DMS153 (cell line): Measurements from ENCODE around the gene GABRR1.

Experiments
- DNase-seq: peaks from one replicate; lab custom pipeline; 2025; lab: John Stamatoyannopoulos, UW

GABRR1 gene

DNA sequence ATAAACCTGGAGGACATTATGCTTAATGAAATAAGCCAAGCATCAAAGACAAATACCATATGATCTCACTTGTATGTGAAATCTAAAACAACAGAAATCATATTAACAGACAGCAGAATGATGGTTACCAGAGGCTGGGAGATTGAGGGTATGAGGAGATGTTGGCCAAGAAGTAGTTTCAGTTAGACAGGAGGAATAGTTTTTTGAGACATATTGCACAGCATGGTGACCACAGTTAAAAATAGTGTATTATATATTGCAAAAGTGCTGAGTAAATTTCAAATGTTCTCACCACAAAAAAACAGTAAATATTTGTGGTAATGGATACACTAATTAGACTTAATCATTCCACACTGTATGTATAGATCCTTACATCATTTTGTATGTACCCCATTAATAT lies 1.8 kb downstream of the GABRR1 start:
- no peak for DNase-seq

DNA sequence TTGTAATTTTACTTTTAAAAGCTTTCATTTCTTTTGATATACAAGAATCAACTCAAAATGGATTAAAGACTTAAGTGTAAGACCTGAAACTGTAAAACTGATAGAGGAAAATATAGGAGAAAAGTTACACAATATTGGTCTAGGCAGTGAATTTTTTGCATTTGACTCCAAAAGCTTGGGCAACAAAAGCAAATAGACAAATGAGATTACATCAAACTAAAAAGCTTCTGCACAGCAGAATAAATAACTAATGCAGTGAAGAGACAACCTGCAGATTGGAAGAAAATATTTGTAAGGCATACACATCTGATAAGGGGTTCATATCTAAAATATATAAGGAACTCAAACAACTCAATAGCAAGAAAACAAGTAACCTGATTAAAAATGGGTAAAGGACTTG lies 3.0 kb downstream of the GABRR1 start:
- DNase-seq: no peak

DNA sequence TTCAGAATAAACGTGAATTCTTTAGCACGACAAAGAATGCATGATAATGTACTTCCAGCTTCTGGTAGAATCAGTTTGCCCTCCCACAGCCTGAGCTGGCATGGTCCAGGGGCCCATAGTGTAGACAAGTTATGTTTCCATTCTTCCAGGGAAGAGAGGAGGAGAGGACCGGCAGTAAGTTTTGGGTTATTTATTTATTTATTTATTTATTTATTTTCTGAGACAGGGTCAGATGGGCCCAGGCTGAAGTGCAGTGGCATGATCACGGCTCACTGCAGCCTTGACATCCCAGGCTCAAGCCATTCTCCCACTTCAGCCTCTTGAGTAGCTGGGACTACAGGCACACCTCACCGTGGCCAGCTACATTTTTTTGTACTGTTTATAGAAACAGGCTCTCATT lies 4.7 kb downstream of the GABRR1 start:
- no peak for DNase-seq

- DNase-seq: no peak
Observed at GRCh38 chr6:89209457-89209856, 7.7 kb downstream of the GABRR1 start.

DNA sequence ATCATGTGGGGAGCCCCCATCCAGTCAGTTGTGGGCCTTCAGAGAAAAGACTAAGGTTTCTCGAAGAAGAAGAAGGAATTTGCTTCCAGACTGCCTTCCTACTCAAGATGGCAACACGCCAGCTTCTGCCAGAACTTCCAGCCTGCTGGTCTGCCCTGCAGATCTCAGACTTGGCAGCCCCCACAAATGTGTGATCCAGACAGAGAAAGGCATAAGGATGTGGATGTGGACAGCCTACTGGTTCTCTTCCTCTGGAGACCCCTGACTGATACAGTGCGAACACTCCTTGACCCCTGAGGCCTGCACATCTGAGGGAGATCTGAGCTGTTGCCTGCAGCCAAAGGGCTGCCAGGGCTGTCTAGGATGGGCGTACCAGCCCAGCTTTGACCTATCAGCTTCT lies 8.6 kb downstream of the GABRR1 start:
- no peak for DNase-seq

DNA sequence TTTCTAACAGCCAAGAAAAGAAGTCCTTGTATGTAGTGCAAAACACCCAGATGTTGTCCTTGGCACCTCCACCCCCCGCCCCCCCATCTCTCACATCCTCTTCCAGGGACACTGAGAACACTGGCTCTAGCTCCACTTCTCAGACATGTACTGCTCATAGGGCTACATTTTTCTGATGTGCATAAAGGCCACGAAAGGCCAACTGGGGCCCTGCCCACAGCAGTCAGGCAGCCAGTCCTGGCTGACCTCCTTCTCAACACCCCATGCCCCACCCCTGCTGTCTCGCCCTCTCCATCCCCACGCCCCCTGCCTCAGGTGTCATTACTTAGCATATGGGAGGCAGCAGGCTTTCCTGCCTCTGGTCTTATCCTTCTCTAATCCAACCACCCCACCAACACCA lies 11.3 kb downstream of the GABRR1 start:
- no peak for DNase-seq

GRCh38 chr6:89204096-89204495 lies 13.1 kb downstream of the GABRR1 start:
- DNase-seq: no peak

DNA sequence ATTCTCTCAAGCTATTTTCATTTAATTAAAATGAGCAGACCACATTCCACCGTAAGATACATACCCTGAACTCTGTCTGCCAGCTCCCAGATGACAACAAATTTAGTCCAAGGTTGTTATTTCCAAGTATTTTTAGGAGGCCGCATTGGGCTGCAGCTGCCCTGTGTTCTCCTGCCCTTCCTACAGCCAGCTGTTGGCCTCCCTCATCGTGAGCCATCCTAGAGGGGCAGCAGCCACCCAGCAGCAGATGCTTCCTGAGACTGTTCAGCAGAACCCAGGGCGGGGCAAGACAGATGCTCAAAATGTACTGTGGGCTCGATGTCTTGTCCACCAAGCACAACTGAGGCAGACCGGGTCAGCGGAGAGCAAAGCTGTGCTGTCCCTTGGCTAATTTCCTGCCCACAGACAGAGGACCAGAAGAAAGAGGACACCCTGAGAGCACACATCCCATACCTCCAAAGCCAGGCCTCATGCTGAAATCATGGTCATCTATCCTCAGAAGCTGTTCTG lies 16.4 kb downstream of the GABRR1 start:
- DNase-seq: no peak

DNA sequence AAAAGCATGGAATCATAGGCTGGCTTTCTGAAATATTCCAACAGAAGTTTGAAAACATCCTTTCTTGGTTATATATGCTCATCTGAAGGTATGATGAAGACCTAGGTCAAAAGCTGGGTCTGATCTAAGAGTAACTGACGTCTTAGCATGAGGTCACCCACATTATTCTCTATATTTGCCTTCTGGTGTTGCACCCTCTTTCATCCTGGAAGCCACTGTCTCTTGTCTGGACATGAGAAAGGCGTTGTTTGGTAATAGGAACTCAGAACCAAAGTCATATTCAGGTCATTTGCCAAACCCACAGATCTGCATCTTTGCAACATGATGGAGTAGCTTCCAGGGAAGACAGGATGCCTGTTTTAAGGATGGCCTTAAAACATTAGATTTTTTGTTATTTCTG lies 17.6 kb downstream of the GABRR1 start:
- no peak for DNase-seq

DNA sequence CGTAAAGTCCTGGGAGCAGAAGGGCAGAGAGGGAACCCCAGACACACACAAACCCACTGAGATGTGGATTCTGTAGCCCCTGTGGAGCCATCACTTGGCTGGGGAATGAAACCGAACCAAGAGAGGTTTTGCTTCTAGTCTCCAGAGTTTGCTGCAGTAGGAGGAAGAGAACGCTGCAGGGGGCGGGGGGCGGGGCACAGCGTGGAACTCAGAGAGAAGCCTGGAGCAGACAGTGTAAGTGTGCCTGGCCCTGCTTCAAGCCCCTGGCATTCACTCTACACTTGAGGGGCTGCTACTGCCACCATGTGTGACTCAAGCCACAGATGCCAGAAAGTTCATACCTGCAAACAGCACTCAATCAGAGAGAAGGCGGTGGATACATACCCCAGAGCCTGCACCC lies 18.9 kb downstream of the GABRR1 start:
- no peak for DNase-seq

DNA sequence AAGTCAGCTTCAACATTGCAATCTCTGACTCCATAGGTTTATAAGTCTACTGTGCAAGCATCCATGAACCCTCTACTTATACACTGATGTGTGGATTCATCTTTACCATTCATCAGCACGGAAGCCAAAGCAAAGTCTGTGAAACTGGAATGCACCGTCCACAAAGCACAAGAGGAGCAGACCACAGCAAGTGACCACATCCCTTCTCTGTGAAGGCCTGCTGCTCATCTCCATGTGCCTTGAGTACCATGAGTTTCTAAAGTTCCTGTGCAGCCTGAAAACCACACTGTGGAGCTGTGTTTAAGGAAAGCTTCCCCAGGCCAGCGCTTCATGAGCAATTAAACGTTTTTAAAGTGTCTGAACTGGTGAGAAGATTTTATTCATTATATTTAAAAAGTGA lies 20.0 kb downstream of the GABRR1 start:
- DNase-seq: no peak

- no peak for DNase-seq
Observed at GRCh38 chr6:89194559-89194958, 22.6 kb downstream of the GABRR1 start.

DNA sequence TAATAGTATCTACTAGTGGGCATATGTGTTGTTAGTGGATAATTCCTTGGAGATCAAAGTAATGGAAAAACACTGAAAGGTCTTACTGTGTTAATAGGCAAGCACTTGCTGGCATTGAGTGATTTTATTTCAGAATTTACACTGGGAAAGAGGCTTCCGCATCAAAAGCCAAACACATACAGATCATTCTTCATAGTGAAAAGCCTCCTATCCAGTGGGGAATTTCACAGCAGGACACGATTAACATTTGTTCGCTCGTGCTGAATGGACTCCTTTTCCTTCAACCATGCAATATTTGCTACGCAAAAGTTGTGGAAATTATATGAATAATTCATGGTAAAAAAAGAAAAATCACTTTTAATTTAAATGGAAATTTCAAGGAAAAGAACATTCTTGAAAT lies 26.4 kb downstream of the GABRR1 start:
- no peak for DNase-seq

- no peak for DNase-seq
Observed at GRCh38 chr6:89187504-89187903, 29.7 kb downstream of the GABRR1 start.

- DNase-seq: no peak
Observed at GRCh38 chr6:89186762-89187161, 30.4 kb downstream of the GABRR1 start.

- no peak for DNase-seq
Observed at GRCh38 chr6:89184344-89184743, 32.8 kb downstream of the GABRR1 start.

GRCh38 chr6:89183294-89183693 lies 33.9 kb downstream of the GABRR1 start:
- DNase-seq: no peak

DNA sequence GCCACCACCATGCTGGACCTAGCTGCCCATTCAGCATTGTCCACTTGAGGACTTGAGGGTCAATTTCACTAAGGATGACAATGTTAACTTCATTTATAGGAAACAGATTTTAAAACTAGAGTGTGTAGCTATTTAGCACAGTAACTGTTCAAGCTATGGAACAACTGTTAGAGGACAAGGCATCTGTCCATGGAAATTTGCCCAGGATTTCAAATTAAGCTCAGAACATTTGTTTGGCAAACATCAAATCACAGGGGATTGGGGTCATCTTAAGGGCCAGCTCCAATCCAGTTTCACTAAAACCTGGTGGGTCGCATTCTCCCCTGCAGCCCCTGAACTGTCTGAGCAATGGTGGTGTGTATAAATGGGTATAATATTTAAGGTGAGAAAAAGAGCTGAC lies 36.2 kb downstream of the GABRR1 start:
- no peak for DNase-seq

DNA sequence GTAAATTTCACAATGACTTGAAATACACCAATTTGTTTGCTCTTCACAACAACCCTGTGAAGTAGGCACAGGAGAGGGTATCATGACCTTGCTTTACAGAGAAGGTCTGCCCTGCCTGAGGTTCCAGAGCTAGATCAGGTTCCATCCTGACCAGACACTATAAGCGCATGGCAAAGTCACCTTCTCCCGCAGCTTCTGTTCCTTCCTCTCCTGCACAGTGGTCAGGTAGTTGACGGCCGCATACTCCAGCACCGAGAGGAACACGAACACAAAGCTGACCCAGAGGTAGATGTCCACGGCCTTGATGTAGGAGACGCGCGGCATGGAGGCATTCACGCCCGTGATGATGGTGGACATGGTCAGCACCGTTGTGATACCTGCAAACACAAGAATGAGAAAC lies 37.0 kb downstream of the GABRR1 start:
- DNase-seq: no peak

- DNase-seq: no peak
Observed at GRCh38 chr6:89173634-89174033, 43.5 kb downstream of the GABRR1 start.

GRCh38 chr6:89172131-89172530 lies 45.0 kb downstream of the GABRR1 start:
- DNase-seq: no peak

DNA sequence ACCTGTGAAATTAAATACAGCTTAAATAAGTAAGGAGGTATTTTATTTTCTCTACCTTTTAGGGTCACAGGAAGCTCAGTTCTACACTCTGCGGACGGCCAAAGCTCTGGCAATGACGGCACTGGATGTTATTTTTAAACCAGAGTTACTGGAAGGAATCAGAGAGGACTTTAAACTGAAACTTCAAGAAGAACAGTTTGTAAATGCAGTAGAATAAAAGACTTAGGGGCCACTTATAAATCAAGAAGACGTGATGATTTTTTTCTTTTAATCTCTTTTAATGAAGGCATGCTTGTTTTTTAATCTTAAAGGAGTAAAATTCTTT lies 55.1 kb downstream of the GABRR1 start:
- no peak for DNase-seq

GRCh38 chr6:89161326-89162046 lies 55.7 kb downstream of the GABRR1 start:
- no peak for DNase-seq

- DNase-seq: no peak
Observed at GRCh38 chr6:89160331-89161092, 56.6 kb downstream of the GABRR1 start.
